ENCODE data around the gene HSPA12B. TPM values are rescaled to one million over a fixed set of nuclear protein-coding genes. Genes with fewer than 3 reads are reported as not detected.

The HSPA12B gene
- total and polyA plus RNA-seq, 9 of the 15 experiments (the other 6 are each of a cell fraction or from before 2014, with no cell fraction given), result 0.03 to 0.07 TPM; not detected in 7

- TF ChIP-seq ZNF609 (CRISPR knock-in tag; IDR thresholded peaks at IDR 0.05; ENCODE audit: borderline replicate concordance) (0 out of 2 replicates have a peak, but pooled peaks have one; percentile 41), FOXP1 (CRISPR knock-in tag; IDR thresholded peaks at IDR 0.05) (peak; percentile 60; the same call in 1 of the 2 replicates), KAT7 (CRISPR knock-in tag; IDR thresholded peaks at IDR 0.05; ENCODE audit: borderline replicate concordance) (peak; percentile 89; the same call in 1 of the 2 replicates), BRD9 (IDR thresholded peaks at IDR 0.05; ENCODE audit: low read depth, partially characterized antibody) (peak; percentile 31), ZNF24 (IDR thresholded peaks at IDR 0.05) (peak; percentile 96), RCOR1 (IDR thresholded peaks at IDR 0.05; ENCODE audit: borderline replicate concordance in 1 of 2, low read depth in 2 of 2, low read length in 2 of 2) (peak; percentile 54 to 94), ESRRA (IDR thresholded peaks at IDR 0.05; ENCODE audit: borderline replicate concordance, low read depth) (peak; percentile 99), JUN (IDR thresholded peaks at IDR 0.05; ENCODE audit: borderline replicate concordance, low read depth, low read length) (0 out of 2 replicates have a peak, but pooled peaks have one; percentile 14), JUN (CRISPR knock-in tag; IDR thresholded peaks at IDR 0.05; ENCODE audit: borderline replicate concordance) (no peak), YY1 (IDR thresholded peaks at IDR 0.05; ENCODE audit: borderline replicate concordance in 1 of 3, control insufficient read depth in 1 of 3, extremely low read depth in 1 of 3, insufficient read depth in 3 of 3, insufficient read length in 1 of 3, insufficient replicate concordance in 2 of 3, low read depth in 1 of 3, low read length in 2 of 3) (peak in 1 of 3 experiments; percentile 12), E2F6 (IDR thresholded peaks at IDR 0.05; ENCODE audit: borderline replicate concordance in 1 of 2, extremely low read depth in 1 of 2, insufficient read depth in 1 of 2, insufficient read length in 1 of 2, low read depth in 1 of 2, low read length in 1 of 2, poor library complexity in 1 of 2, severe bottlenecking in 1 of 2) (peak; percentile 30 to 87), NFRKB (IDR thresholded peaks at IDR 0.05; ENCODE audit: low read depth) (peak; percentile 16; the same call in 1 of the 2 replicates), MAFK (IDR thresholded peaks at IDR 0.05; ENCODE audit: low read length) (no peak), NRF1 (conservative IDR thresholded peaks at IDR 0.05 in 1 of 2, IDR thresholded peaks at IDR 0.05 in 1 of 2) (peak; percentile 76 to 80), FOXM1 (IDR thresholded peaks at IDR 0.05; ENCODE audit: low read depth) (peak; percentile 96), FOXM1 (CRISPR knock-in tag; IDR thresholded peaks at IDR 0.05; ENCODE audit: low read depth) (peak; percentile 98; the same call in 1 of the 2 replicates), MYC (IDR thresholded peaks at IDR 0.05; ENCODE audit: low read depth, low read length) (peak; percentile 24; the same call in 1 of the 2 replicates), MYC (CRISPR knock-in tag; IDR thresholded peaks at IDR 0.05; ENCODE audit: borderline replicate concordance, low read depth) (peak; percentile 39; the same call in 1 of the 2 replicates), ELF1 (tag; IDR thresholded peaks at IDR 0.05) (peak; percentile 65; the same call in 1 of the 2 replicates), TBL1XR1 (IDR thresholded peaks at IDR 0.05; ENCODE audit: low read length in 2 of 2) (no peak)
These were observed 63.3 kb downstream of the HSPA12B start, which contains the start of gene CDC25B (continued) for GRCh38 chr20:3795511-3796468.

All from K562 (cell line).